Esophagus squamous epithelium (tissue), 5 donors: ENCODE data around the gene SPPL2C. TPM values are rescaled to one million over a fixed set of nuclear protein-coding genes. Genes with fewer than 3 reads are reported as not detected.

Experiments used
- DNase-seq: peaks from one replicate; lab custom pipeline; 2025; lab: John Stamatoyannopoulos, UW
- H3K27ac ChIP-seq, 4 donors: fragments of 200-600 bp; sonication (generic); one replicate each; pipeline ENCODE4 v1.5.1; 2016 to 2019; ENCODE audit warnings: mild to moderate bottlenecking in 1 of 4
- H3K27me3 ChIP-seq, 4 donors: fragments of 200-600 bp; sonication (generic); 1 replicate in 3 of 4; 2 replicates in 1 of 4; pipeline versions ENCODE4 v1.5.1 to v1.6.0; 2017 to 2021; ENCODE audit warnings: antibody characterized with exemption in 1 of 4
- H3K36me3 ChIP-seq, 3 donors: fragments of 200-600 bp; sonication (generic); one replicate each; pipeline ENCODE4 v1.5.1; 2016 to 2019
- H3K4me1 ChIP-seq, 3 donors: fragments of 200-600 bp; sonication (generic); one replicate each; pipeline ENCODE4 v1.5.1; 2017 to 2019
- H3K4me3 ChIP-seq, 4 donors: fragments of 200-600 bp; sonication (generic); 1 replicate in 3 of 4; 2 replicates in 1 of 4; pipeline ENCODE4 v1.5.1; 2016 to 2019; ENCODE audit warnings: mild to moderate bottlenecking in 2 of 4, moderate library complexity in 1 of 4
- H3K9me3 ChIP-seq, 3 donors: fragments of 200-600 bp; sonication (generic); one replicate each; pipeline ENCODE4 v1.5.1; 2016 to 2019
- POLR2A ChIP-seq, 4 donors: fragments of 450-650 bp; IDR thresholded peaks; one replicate each; pipeline ENCODE4 v1.6.1; 2017; ENCODE audit warnings: antibody characterized with exemption in 4 of 4, mild to moderate bottlenecking in 4 of 4, moderate library complexity in 3 of 4
- WGBS, 2 donors: methylation state at CpG; one replicate each; pipeline ENCODE4 v1.1.5; 2018; 5-methylcytosine and 5-hydroxymethylcytosine counted together
- intact Hi-C: fragments of 100-400 bp; cut with DNase I; formaldehyde crosslinking; loops from one replicate; pipeline ENCODE4 v1.15.0; 2022
- total RNA-seq, 4 donors: library from RNA; depleted of rRNA; stranded (reverse); fragments of >200 nt; gene quantifications; one replicate each; pipeline ENCODE4 v1.1.0, GENCODE V29; 2016
- TF ChIP-seq, protein P1 (sequence below), 6 experiments: fragments of 450-650 bp in 4 of 6; fragments of 200-600 bp in 2 of 6; sonication (generic) in 2 of 6; IDR thresholded peaks; one replicate each; pipeline ENCODE4 v1.5.1; 2016 to 2019; ENCODE audit warnings: antibody characterized with exemption in 6 of 6, mild to moderate bottlenecking in 4 of 6, moderate library complexity in 4 of 6
- donor health status: DM: yes; HTN: yes; CAD: no.

The SPPL2C gene
- total RNA-seq, 4 donors from 2014 or later: not detected

DNA sequence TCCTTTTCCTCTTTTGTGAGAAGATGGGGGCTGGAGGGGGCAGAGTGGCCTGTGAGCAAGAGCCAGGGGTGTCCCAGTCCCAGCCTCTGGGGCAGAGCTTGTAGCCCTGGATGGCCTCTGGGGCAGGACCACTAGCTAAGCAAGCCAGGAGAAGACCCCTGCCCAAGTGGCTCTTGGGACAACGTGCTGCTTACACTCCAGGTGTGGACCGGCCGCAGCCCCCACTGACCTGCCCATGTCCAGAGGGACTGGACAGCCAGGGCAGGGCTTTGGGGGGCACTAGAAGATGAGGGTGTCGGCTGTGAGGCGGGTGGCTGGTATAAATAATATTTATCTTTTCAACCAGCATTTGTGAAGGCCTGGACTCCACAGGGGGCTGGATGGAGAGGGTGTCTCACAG lies 9.2 kb upstream of the SPPL2C start:
- Histone ChIP-seq H3K4me3 (no peak overlapping the region), H3K27ac (no peak overlapping the region), H3K27me3 (peaks cover 0 to 47% (median 0%) of the 10 kb centered on the region in 4 donors), H3K36me3 (no peaks in the 10 kb centered on the region), H3K9me3 (no peaks in the 10 kb centered on the region), H3K4me1 (peaks cover 0 to 3% (median 0%) of the 10 kb centered on the region in 3 donors)
- TF ChIP-seq, protein P1, sequence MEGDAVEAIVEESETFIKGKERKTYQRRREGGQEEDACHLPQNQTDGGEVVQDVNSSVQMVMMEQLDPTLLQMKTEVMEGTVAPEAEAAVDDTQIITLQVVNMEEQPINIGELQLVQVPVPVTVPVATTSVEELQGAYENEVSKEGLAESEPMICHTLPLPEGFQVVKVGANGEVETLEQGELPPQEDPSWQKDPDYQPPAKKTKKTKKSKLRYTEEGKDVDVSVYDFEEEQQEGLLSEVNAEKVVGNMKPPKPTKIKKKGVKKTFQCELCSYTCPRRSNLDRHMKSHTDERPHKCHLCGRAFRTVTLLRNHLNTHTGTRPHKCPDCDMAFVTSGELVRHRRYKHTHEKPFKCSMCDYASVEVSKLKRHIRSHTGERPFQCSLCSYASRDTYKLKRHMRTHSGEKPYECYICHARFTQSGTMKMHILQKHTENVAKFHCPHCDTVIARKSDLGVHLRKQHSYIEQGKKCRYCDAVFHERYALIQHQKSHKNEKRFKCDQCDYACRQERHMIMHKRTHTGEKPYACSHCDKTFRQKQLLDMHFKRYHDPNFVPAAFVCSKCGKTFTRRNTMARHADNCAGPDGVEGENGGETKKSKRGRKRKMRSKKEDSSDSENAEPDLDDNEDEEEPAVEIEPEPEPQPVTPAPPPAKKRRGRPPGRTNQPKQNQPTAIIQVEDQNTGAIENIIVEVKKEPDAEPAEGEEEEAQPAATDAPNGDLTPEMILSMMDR (IDR thresholded peaks at IDR 0.05): no peak
- TF ChIP-seq POLR2A (IDR thresholded peaks at IDR 0.05): no peak
- intact Hi-C loops: loop anchor here (10.0 kb wide), 1 partner anchor 441 kb away; no protein-coding TSS in a partner anchor
- DNase-seq: no peak
- 61% methylated on average over 3 of the region's 5 CpGs; no CpG with 5 or more reads in 1 of the 2 donors for WGBS, 2 donors

DNA sequence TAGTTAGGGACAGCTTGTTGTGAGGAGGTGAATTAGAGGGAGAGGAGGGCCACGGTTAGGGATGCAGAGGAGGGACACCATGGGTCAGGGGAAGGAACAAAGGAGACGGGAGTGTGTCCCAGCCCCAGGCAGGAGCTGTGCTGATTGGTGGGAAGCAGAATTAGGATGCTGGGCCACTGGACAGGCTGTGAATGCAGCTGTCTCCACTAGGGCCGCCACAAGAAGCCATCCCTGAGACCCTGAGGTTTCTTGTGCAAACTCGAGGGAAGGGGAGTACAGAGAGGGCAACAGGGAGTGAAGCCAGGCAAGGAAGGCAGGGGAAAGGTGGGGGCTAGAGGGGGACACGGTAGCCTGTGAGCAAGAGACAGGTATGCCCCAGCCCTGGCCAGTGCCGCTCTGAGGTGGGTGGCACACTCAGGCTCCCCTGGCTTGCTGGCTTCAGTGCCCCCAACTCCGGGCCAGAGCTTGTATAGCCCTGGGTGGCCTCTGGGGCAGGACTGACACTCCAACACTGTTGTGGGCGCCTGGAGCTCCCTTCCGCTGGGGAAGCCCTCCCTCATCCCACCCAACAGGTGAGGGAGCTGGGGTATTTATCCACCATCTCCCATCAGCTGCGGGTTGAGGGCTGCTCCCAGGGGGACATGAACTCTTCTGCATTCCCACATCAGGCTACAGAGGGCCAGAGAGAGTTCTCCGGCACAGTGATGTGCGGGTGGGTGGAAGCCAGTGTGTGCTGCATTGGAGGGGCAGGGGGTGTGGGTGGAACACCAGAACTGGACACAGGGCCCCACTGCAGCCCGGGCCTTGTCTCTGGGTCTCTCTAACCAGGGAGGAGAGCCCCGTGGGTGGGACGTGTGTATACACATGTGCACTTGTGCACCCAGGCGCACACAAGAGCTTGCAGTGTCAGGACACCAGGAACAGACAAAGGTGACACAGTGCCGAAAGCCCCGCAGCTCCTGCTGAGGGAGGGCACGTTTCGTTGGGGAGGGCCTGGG lies 8.3 kb upstream of the SPPL2C start:
- Histone ChIP-seq H3K4me3 (no peak overlapping the region), H3K9me3 (no peaks in the 10 kb centered on the region), H3K27me3 (peaks cover 0 to 40% (median 0%) of the 10 kb centered on the region in 4 donors), H3K36me3 (no peaks in the 10 kb centered on the region), H3K4me1 (peaks cover 0 to 3% (median 0%) of the 10 kb centered on the region in 3 donors), H3K27ac (no peak overlapping the region)
- no peak for DNase-seq
- intact Hi-C loops: loop anchor here (10.0 kb wide), 1 partner anchor 442 kb away; no protein-coding TSS in a partner anchor
- no peak for TF ChIP-seq POLR2A (IDR thresholded peaks at IDR 0.05)
- TF ChIP-seq, protein P1 (IDR thresholded peaks at IDR 0.05): no peak
- 45 to 57% methylated on average over 10 to 12 of the region's 20 CpGs for WGBS, 2 donors

DNA sequence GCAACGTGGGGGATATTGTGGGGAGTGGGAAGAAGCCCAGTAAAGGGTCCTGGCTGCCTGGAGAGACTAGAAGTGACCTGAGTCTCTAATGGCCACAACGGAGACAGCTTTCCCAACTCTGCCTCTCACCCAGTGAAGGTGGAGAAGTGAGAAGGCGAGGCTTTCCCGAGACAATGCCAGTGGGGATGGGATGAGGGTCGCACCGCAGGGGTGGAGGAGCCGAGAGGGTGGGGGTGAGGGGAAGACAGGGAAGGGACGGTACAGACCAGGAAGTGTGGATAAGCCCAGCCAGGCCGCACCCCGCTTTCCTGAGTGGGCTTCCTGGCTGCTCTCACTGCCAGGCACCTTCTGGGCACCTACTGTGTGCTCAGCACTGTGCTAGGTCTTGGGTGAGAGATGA lies 7.5 kb upstream of the SPPL2C start:
- DNase-seq: no peak
- H3K4me3 ChIP-seq: no peak overlapping the region
- intact Hi-C loops: loop anchor here (10.0 kb wide), 1 partner anchor 442 kb away; no protein-coding TSS in a partner anchor
- WGBS, 2 donors: 41 to 59% methylated on average over 3 to 10 of the region's 10 CpGs
- H3K36me3 ChIP-seq: no peaks in the 10 kb centered on the region
- H3K9me3 ChIP-seq: no peaks in the 10 kb centered on the region
- TF ChIP-seq POLR2A (IDR thresholded peaks at IDR 0.05): no peak
- TF ChIP-seq, protein P1 (IDR thresholded peaks at IDR 0.05): no peak
- peaks cover 0 to 40% (median 0%) of the 10 kb centered on the region in 4 donors for H3K27me3 ChIP-seq
- H3K4me1 ChIP-seq: no peaks in the 10 kb centered on the region
- no peak overlapping the region for H3K27ac ChIP-seq

DNA sequence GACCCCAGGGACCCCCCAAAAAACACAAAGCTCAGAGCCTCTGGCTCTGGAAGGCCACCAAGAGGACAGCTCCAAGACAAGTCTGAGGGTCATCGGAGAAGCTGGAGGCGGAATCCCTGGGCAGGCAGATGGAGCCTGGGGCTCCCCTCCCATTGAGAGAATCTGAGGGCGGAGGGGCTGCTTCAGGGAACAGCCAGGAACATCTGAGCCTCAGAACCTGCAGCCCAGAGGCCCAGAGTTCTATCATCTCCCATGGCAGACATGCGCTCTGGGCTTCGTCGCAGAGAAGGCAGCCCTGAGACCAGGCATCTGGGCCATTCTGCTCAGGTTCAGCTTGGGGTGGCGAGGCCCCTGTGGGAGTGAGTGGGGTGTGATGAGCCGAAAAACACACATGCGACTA lies 7.1 kb upstream of the SPPL2C start:
- intact Hi-C loops: loop anchor here (10.0 kb wide), 1 partner anchor 443 kb away; no protein-coding TSS in a partner anchor

More for the DNA sequence above, 7.1 kb upstream of the SPPL2C start:
- Histone ChIP-seq H3K4me1 (no peaks in the 10 kb centered on the region), H3K27me3 (peaks cover 0 to 39% (median 0%) of the 10 kb centered on the region in 4 donors), H3K4me3 (no peak overlapping the region), H3K36me3 (no peaks in the 10 kb centered on the region), H3K27ac (no peak overlapping the region), H3K9me3 (no peaks in the 10 kb centered on the region)
- TF ChIP-seq, protein P1 (IDR thresholded peaks at IDR 0.05): no peak
- TF ChIP-seq POLR2A (IDR thresholded peaks at IDR 0.05): no peak
- no peak for DNase-seq
- WGBS, 2 donors: 86 to 98% methylated on average over 3 to 7 of the region's 9 CpGs
